ENCODE data around the gene WSB2.
"Not testable (repeated sequence)": the region's sequence is repeated elsewhere in the genome, so short reads cannot be mapped to it uniquely, and the experiment has no call there.

WSB2 gene

GRCh38 chr12:118061011-118061872, at the start of gene WSB2:
TSS of gene WSB2 (minus strand) at chr12:118061179. CDS start at chr12:118061048, 131 bp downstream.
- no peak for DNase-seq

- no peak for DNase-seq
Measured at GRCh38 chr12:118109088-118109487, 48.1 kb upstream of the WSB2 start.

- DNase-seq = no peak
Measured at GRCh38 chr12:118107694-118108093, 46.7 kb upstream of the WSB2 start.

GRCh38 chr12:118107011-118107410, 46.0 kb upstream of the WSB2 start:
- no peak for DNase-seq

GRCh38 chr12:118103601-118104382, 42.8 kb upstream of the WSB2 start, which contains the start of gene VSIG10:
TSS of gene VSIG10 (minus strand) at chr12:118104011. CDS start at chr12:118103671, 340 bp downstream.
- peak; percentile 8 for DNase-seq

GRCh38 chr12:118103201-118103600, 42.2 kb upstream of the WSB2 start:
- DNase-seq = no peak

- no peak for DNase-seq
Measured at GRCh38 chr12:118102609-118103008, 41.6 kb upstream of the WSB2 start.

- DNase-seq = no peak
Measured at GRCh38 chr12:118102070-118102469, 41.1 kb upstream of the WSB2 start.

GRCh38 chr12:118101051-118101450, 40.1 kb upstream of the WSB2 start:
- DNase-seq = no peak

GRCh38 chr12:118098911-118099671, 38.1 kb upstream of the WSB2 start:
- no peak for DNase-seq

GRCh38 chr12:118098401-118098800, 37.4 kb upstream of the WSB2 start:
- no peak for DNase-seq

- DNase-seq = no peak
Measured at GRCh38 chr12:118094039-118094438, 33.1 kb upstream of the WSB2 start.

- DNase-seq = no peak
Measured at GRCh38 chr12:118089782-118090181, 28.8 kb upstream of the WSB2 start.

GRCh38 chr12:118082161-118082560, 21.2 kb upstream of the WSB2 start:
- no peak for DNase-seq

- not testable (repeated sequence) for DNase-seq
Measured at GRCh38 chr12:118081521-118081920, 20.5 kb upstream of the WSB2 start.

GRCh38 chr12:118073768-118074167, 12.8 kb upstream of the WSB2 start:
- DNase-seq = no peak

GRCh38 chr12:118070650-118071049, 9.7 kb upstream of the WSB2 start:
- DNase-seq = no peak

- DNase-seq = no peak
Measured at GRCh38 chr12:118068445-118068844, 7.5 kb upstream of the WSB2 start.

- DNase-seq = no peak
Measured at GRCh38 chr12:118065380-118065779, 4.4 kb upstream of the WSB2 start.

GRCh38 chr12:118064608-118065007, 3.6 kb upstream of the WSB2 start:
- DNase-seq = no peak

- DNase-seq = no peak
Measured at GRCh38 chr12:118063576-118064391, 2.8 kb upstream of the WSB2 start.
